Neural cell (in vitro differentiated cells): ENCODE results near the gene PMM2. TPM values are rescaled to one million over a fixed set of nuclear protein-coding genes. Genes with fewer than 3 reads are reported as not detected.
"Not testable (repeated sequence)": the region's sequence is repeated elsewhere in the genome, so short reads cannot be mapped to it uniquely, and the experiment has no call there.

ENCODE experiments used
- H2AFZ ChIP-seq: fragments of 200-600, 300-800 bp; sonication (generic), shearing (Covaris generic); 2 replicates; pipeline ENCODE4 v1.6.0; 2014; ENCODE audit warnings: low read depth, mild to moderate bottlenecking, antibody characterized with exemption, low read length, moderate library complexity
- H3F3A ChIP-seq: fragments of 200-600 bp; shearing (Covaris generic); 2 replicates; pipeline ENCODE4 v1.6.1; 2016; ENCODE audit warnings: mild to moderate bottlenecking, moderate library complexity, mixed read lengths, antibody characterized with exemption, low read length; ENCODE audit not compliant: insufficient read depth, poor library complexity, severe bottlenecking
- H3K27ac ChIP-seq: fragments of 200-600, 300-800 bp; sonication (generic), shearing (Covaris generic); 2 replicates; pipeline ENCODE4 v1.5.1; 2014; ENCODE audit warnings: mild to moderate bottlenecking, low read length, moderate library complexity
- H3K27me3 ChIP-seq: fragments of 300-800, 200-600 bp; sonication (generic), shearing (Covaris generic); 2 replicates; pipeline ENCODE4 v1.6.0; 2014; ENCODE audit warnings: mild to moderate bottlenecking, low read depth, low read length, moderate library complexity; ENCODE audit not compliant: insufficient read depth
- H3K36me3 ChIP-seq: fragments of 300-800, 200-600 bp; sonication (generic), shearing (Covaris generic); 2 replicates; pipeline ENCODE4 v1.5.1; 2014; ENCODE audit warnings: mild to moderate bottlenecking, antibody characterized with exemption, low read length, moderate library complexity; ENCODE audit not compliant: insufficient read depth
- H3K4me2 ChIP-seq: fragments of 300-800, 200-600 bp; sonication (generic), shearing (Covaris generic); 2 replicates; pipeline ENCODE4 v1.6.0; 2014; ENCODE audit warnings: mild to moderate bottlenecking, low read length
- H3K4me3 ChIP-seq: fragments of 300-800, 200-600 bp; sonication (generic), shearing (Covaris generic); 2 replicates; pipeline ENCODE4 v1.5.1; 2014; ENCODE audit warnings: mild to moderate bottlenecking, low read length, moderate library complexity
- H3K79me2 ChIP-seq: fragments of 200-600 bp; shearing (Covaris generic); replicated peaks from 2 replicates; pipeline ENCODE4 v1.6.0; 2014; ENCODE audit warnings: mild to moderate bottlenecking, low read length, moderate library complexity; ENCODE audit not compliant: insufficient read depth
- H3K9ac ChIP-seq: fragments of 300-800, 200-600 bp; sonication (generic), shearing (Covaris generic); 2 replicates; pipeline ENCODE4 v1.6.1; 2016; ENCODE audit warnings: mild to moderate bottlenecking, low read length, mixed read lengths
- H3K9me2 ChIP-seq: fragments of 200-600 bp; shearing (Covaris generic); 2 replicates; pipeline ENCODE4 v1.6.1; 2016; ENCODE audit warnings: mild to moderate bottlenecking, low read length, mixed read lengths; ENCODE audit not compliant: insufficient read depth
- H3K9me3 ChIP-seq: fragments of 200-600, 300-800 bp; sonication (generic), shearing (Covaris generic); 2 replicates; pipeline ENCODE4 v1.6.1; 2016; ENCODE audit warnings: mild to moderate bottlenecking, mixed run types, low read length, moderate library complexity, mixed read lengths
- H4K20me1 ChIP-seq: fragments of 200-600 bp; shearing (Covaris generic); 2 replicates; pipeline ENCODE4 v1.6.1; 2016; ENCODE audit warnings: mild to moderate bottlenecking, mixed run types; ENCODE audit not compliant: insufficient read depth
- CTCF ChIP-seq: fragments of 450-650 bp; IDR thresholded peaks from 2 replicates; pipeline ENCODE4 v1.5.1; 2014; ENCODE audit warnings: antibody characterized with exemption, mild to moderate bottlenecking, moderate library complexity; ENCODE audit not compliant: poor library complexity, severe bottlenecking
- EP300 ChIP-seq: fragments of 450-650 bp; conservative IDR thresholded peaks from 2 replicates; pipeline ENCODE4 v1.6.1; 2014; ENCODE audit warnings: antibody characterized with exemption, mild to moderate bottlenecking, moderate library complexity; ENCODE audit not compliant: poor library complexity, severe bottlenecking
- EZH2 ChIP-seq: fragments of 200-600, 300-800 bp; shearing (Covaris generic), sonication (generic); IDR thresholded peaks from 2 replicates; pipeline ENCODE4 v1.6.1; 2014; ENCODE audit warnings: antibody characterized with exemption, low read length, borderline replicate concordance, mild to moderate bottlenecking; ENCODE audit not compliant: insufficient read depth, poor library complexity, severe bottlenecking
- MXI1 ChIP-seq: fragments of 450-650 bp; conservative IDR thresholded peaks from 2 replicates; pipeline ENCODE4 v1.6.1; 2014; ENCODE audit warnings: antibody characterized with exemption, mild to moderate bottlenecking; ENCODE audit not compliant: poor library complexity, severe bottlenecking
- POLR2AphosphoS5 ChIP-seq: IDR thresholded peaks from 2 replicates; pipeline ENCODE4 v1.6.1; 2012
- RAD21 ChIP-seq: fragments of 450-650 bp; conservative IDR thresholded peaks from 2 replicates; pipeline ENCODE4 v1.6.1; 2014; ENCODE audit warnings: antibody characterized with exemption, mild to moderate bottlenecking, moderate library complexity
- REST ChIP-seq: IDR thresholded peaks from 2 replicates; pipeline ENCODE4 v1.6.1; 2012; ENCODE audit warnings: borderline replicate concordance
- SMC3 ChIP-seq: fragments of 450-650 bp; conservative IDR thresholded peaks from 2 replicates; pipeline ENCODE4 v1.6.1; 2014; ENCODE audit warnings: antibody characterized with exemption, mild to moderate bottlenecking, moderate library complexity; ENCODE audit not compliant: poor library complexity
- TAF1 ChIP-seq: IDR thresholded peaks from 2 replicates; pipeline ENCODE4 v1.6.1; 2012; ENCODE audit warnings: low read depth
- polyA plus RNA-seq: library from polyadenylated mRNA; depleted of rRNA; stranded (reverse); fragments of >200 nt; gene quantifications from 2 replicates; pipeline ENCODE4 v1.2.3, GENCODE V29; 2014

Gene PMM2
- polyA plus RNA-seq, 1 donor from 2014 or later = 20.2 TPM

- H3K27me3 ChIP-seq, H3K27ac ChIP-seq, H3K9me3 ChIP-seq, H3F3A ChIP-seq, H3K4me3 ChIP-seq, H3K4me2 ChIP-seq, H4K20me1 ChIP-seq, H3K9ac ChIP-seq, H2AFZ ChIP-seq, H3K9me2 ChIP-seq, H3K36me3 ChIP-seq: not testable (repeated sequence)
- peaks cover 34% of the 10 kb centered on the region for H3K79me2 ChIP-seq
Observed at GRCh38 chr16:8869988-8870241, 72.3 kb downstream of the PMM2 start.

- H3K27me3 ChIP-seq = no peaks in the 10 kb centered on the region
- no peaks in the 10 kb centered on the region for H3K36me3 ChIP-seq
- no peak overlapping the region for H3K9ac ChIP-seq
- no peak overlapping the region for H2AFZ ChIP-seq
- no peaks in the 10 kb centered on the region for H4K20me1 ChIP-seq
- peaks cover 12% of the 10 kb centered on the region for H3K79me2 ChIP-seq
- H3K4me3 ChIP-seq = no peak overlapping the region
- no peaks in the 10 kb centered on the region for H3K9me3 ChIP-seq
- no peaks in the 10 kb centered on the region for H3F3A ChIP-seq
- TF ChIP-seq EP300 (no peak), EZH2 (no peak), MXI1 (no peak), TAF1 (no peak), SMC3 (no peak), REST (no peak), POLR2AphosphoS5 (no peak), RAD21 (no peak), CTCF (no peak)
- no peak overlapping the region for H3K27ac ChIP-seq
- no peak overlapping the region for H3K4me2 ChIP-seq
- H3K9me2 ChIP-seq = no peaks in the 10 kb centered on the region
Observed at GRCh38 chr16:8872071-8872470, 74.4 kb downstream of the PMM2 start.

- no peaks in the 10 kb centered on the region for H3K27me3 ChIP-seq
- H3K9me2 ChIP-seq = no peaks in the 10 kb centered on the region
- no peak overlapping the region for H3K4me2 ChIP-seq
- H3K9me3 ChIP-seq = no peaks in the 10 kb centered on the region
- no peak overlapping the region for H3K4me3 ChIP-seq
- peaks cover under 1% of the 10 kb centered on the region for H3K79me2 ChIP-seq
- no peak for TF ChIP-seq SMC3
- H3K36me3 ChIP-seq = no peaks in the 10 kb centered on the region
- H3K9ac ChIP-seq = no peak overlapping the region
- no peaks in the 10 kb centered on the region for H3F3A ChIP-seq
- no peak overlapping the region for H2AFZ ChIP-seq
- no peaks in the 10 kb centered on the region for H4K20me1 ChIP-seq
- H3K27ac ChIP-seq = no peak overlapping the region
Observed at GRCh38 chr16:8872967-8873865, 75.6 kb downstream of the PMM2 start.

- not testable (repeated sequence) for H3K9me3 ChIP-seq, H3K27ac ChIP-seq, H3K27me3 ChIP-seq, H3K4me3 ChIP-seq, H2AFZ ChIP-seq, H3K79me2 ChIP-seq, H3K4me2 ChIP-seq, H3K36me3 ChIP-seq, H3K9me2 ChIP-seq, H3K9ac ChIP-seq, H3F3A ChIP-seq, H4K20me1 ChIP-seq
Observed at GRCh38 chr16:8873866-8874195, 76.2 kb downstream of the PMM2 start.
